Mesendoderm (in vitro differentiated cells): ENCODE measurements around the gene SNX1.

ENCODE experiments used
- DNase-seq: peaks from one replicate; pipeline ENCODE4 v3.0.0; 2013
- H2AK5ac ChIP-seq: 2 replicates; pipeline ENCODE4 v1.6.1; 2013; ENCODE audit warnings: low read length, inconsistent platforms
- H2BK120ac ChIP-seq: 2 replicates; pipeline ENCODE4 v1.6.1; 2013; ENCODE audit warnings: low read depth, mild to moderate bottlenecking, low read length, moderate library complexity, mixed read lengths
- H2BK15ac ChIP-seq: replicated peaks from 2 replicates; pipeline ENCODE4 v1.6.1; 2013; ENCODE audit warnings: low read depth, mild to moderate bottlenecking, moderate library complexity
- H2BK5ac ChIP-seq: 2 replicates; pipeline ENCODE4 v1.6.1; 2013; ENCODE audit warnings: low read length, inconsistent platforms
- H3K18ac ChIP-seq: 2 replicates; pipeline ENCODE4 v1.6.1; 2013; ENCODE audit warnings: mild to moderate bottlenecking, low read length, mixed read lengths
- H3K23ac ChIP-seq: one replicate; pipeline ENCODE4 v1.6.1; 2013; ENCODE audit warnings: low read length
- H3K27ac ChIP-seq: 2 replicates; pipeline ENCODE4 v1.5.1; 2013; ENCODE audit warnings: low read depth, mild to moderate bottlenecking, inconsistent platforms, low read length, moderate library complexity
- H3K27me3 ChIP-seq: 2 replicates; pipeline ENCODE4 v1.6.1; 2013; ENCODE audit warnings: low read length, control low read depth, mild to moderate bottlenecking, inconsistent platforms; ENCODE audit not compliant: insufficient read depth, poor library complexity
- H3K36me3 ChIP-seq: 2 replicates; pipeline ENCODE4 v1.6.1; 2013; ENCODE audit warnings: low read length, inconsistent platforms; ENCODE audit not compliant: control insufficient read depth, insufficient read depth
- H3K4ac ChIP-seq: one replicate; pipeline ENCODE4 v1.6.1; 2013; ENCODE audit warnings: low read depth, mild to moderate bottlenecking, low read length, moderate library complexity
- H3K4me1 ChIP-seq: 2 replicates; pipeline ENCODE4 v1.6.1; 2013; ENCODE audit warnings: low read depth, low read length, inconsistent platforms; ENCODE audit not compliant: control insufficient read depth
- H3K4me2 ChIP-seq: 2 replicates; pipeline ENCODE4 v1.6.1; 2013; ENCODE audit warnings: low read length
- H3K4me3 ChIP-seq: 2 replicates; pipeline ENCODE4 v1.5.1; 2013; ENCODE audit warnings: mild to moderate bottlenecking, low read length
- H3K56ac ChIP-seq: one replicate; pipeline ENCODE4 v1.6.1; 2013; ENCODE audit warnings: low read length
- H3K79me1 ChIP-seq: 2 replicates; pipeline ENCODE4 v1.6.1; 2013; ENCODE audit warnings: low read length, inconsistent platforms
- H3K79me2 ChIP-seq: 2 replicates; pipeline ENCODE4 v1.6.1; 2013; ENCODE audit warnings: mild to moderate bottlenecking, low read length; ENCODE audit not compliant: control insufficient read depth, insufficient read depth
- H3K9ac ChIP-seq: 2 replicates; pipeline ENCODE4 v1.6.1; 2013; ENCODE audit warnings: low read length, inconsistent platforms
- H4K5ac ChIP-seq: one replicate; pipeline ENCODE4 v1.6.1; 2013; ENCODE audit warnings: low read length
- H4K8ac ChIP-seq: one replicate; pipeline ENCODE4 v1.6.1; 2013; ENCODE audit warnings: low read depth, mild to moderate bottlenecking, control low read depth, low read length, moderate library complexity
- WGBS: extraction: QIAGEN DNeasy Blood & Tissue Kit; methylation state at CpG from one replicate; pipeline ENCODE4 v1.1.7; 2013; ENCODE audit warnings: low lambda C conversion rate, missing lambda C conversion rate; ENCODE audit not compliant: insufficient coverage; ENCODE audit errors: extremely low coverage; 5-methylcytosine and 5-hydroxymethylcytosine counted together

Gene SNX1

DNA sequence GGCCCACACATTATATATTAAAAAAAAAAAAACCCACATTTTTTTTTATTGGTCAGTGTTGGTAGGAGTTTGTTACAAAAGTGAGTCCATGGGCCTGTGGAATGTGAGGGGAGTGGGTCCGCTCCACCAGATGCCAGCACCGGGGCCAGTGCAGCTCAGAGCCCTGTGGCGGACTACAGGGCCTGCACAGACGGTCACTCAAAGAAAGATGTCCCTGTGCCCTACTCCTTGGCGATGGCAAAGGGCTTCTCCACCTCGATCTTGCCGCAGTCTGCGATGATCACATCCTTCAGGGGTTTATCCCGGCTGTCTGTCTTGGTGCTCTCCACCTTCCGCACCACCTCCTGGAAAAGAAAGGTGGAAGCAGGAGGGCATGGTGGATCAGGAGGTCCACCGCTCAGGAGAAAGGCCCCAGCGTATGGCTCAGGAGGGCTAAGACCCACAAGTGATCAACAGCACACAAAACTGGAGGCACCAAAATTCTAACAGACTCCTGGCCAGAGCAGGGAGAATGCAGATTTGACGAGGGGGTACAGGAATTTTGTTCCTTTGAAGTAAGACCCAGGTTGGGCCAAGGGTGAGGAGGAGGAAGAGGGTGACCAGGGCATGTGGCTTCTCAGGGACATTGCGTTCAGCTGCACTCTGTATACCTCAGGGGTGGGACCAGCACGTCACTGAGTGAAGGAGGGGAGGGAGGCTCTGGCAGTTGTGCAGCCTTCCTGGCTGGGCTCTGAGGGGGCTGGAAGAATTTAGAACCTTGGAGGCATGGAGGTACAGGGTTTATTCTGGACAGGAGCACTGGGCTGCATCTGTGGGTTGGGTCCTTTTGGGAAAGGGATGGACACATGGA, 60.2 kb downstream of the SNX1 start:
- peaks cover 6% of the 10 kb centered on the region for H3K79me2 ChIP-seq
- peaks cover 31% of the 10 kb centered on the region for H3K36me3 ChIP-seq
- peaks cover 15% of the 10 kb centered on the region for H3K79me1 ChIP-seq
- no peak overlapping the region for H3K18ac ChIP-seq
- H4K8ac ChIP-seq: no peak overlapping the region
- WGBS: no CpG with 5 or more reads among the region's 15 CpGs
- H2BK120ac ChIP-seq: no peak overlapping the region
- no peak overlapping the region for H2AK5ac ChIP-seq
- H3K4me1 ChIP-seq: no peaks in the 10 kb centered on the region
- no peak overlapping the region for H2BK5ac ChIP-seq
- no peak for DNase-seq
- H3K4me2 ChIP-seq: no peak overlapping the region
- peaks cover 8% of the 10 kb centered on the region for H3K27me3 ChIP-seq
- no peak overlapping the region for H3K4me3 ChIP-seq
- H3K56ac ChIP-seq: no peak overlapping the region
- H4K5ac ChIP-seq: no peak overlapping the region
- H3K4ac ChIP-seq: no peak overlapping the region
- H3K23ac ChIP-seq: no peak overlapping the region
- no peak overlapping the region for H3K27ac ChIP-seq
- H3K9ac ChIP-seq: no peak overlapping the region
- no peak overlapping the region for H2BK15ac ChIP-seq

DNA sequence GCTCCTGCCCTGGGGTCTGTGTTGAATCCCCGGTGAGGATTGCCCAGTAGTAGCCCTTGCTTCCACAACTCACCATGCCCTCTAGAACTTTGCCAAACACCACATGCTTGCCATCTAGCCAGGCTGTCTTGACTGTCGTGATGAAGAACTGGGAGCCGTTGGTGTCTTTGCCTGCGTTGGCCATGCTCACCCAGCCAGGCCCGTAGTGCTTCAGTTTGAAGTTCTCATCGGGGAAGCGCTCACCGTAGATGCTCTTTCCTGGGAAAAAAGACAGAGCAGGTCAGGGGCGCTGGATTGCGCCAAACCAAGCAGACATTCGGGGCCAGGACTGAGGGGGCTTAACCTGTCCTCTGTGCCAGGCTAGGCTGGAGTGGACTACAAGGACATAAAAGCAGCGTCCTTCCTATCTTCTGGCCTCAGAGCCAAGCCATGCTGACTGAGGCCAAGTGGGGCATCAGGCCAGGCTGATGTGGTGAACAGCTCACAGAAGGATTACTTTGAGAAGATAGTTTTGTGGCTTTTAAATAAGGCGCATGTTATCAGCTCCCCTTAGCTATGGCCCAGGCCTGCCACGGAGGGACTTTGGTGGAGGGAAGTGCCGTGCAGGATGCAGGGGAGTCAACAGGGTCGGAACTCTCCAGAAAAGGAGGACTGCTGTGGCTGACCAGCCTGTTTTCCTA, 61.0 kb downstream of the SNX1 start:
- Histone ChIP-seq H3K4me3 (no peak overlapping the region), H3K36me3 (peaks cover 31% of the 10 kb centered on the region), H3K23ac (no peak overlapping the region), H3K4me1 (peaks cover under 1% of the 10 kb centered on the region), H2AK5ac (no peak overlapping the region), H3K18ac (no peak overlapping the region), H3K4me2 (no peak overlapping the region), H2BK5ac (no peak overlapping the region), H4K5ac (no peak overlapping the region), H3K79me2 (peaks cover 9% of the 10 kb centered on the region), H3K56ac (no peak overlapping the region), H3K27me3 (peaks cover 8% of the 10 kb centered on the region), H2BK15ac (no peak overlapping the region), H4K8ac (no peak overlapping the region), H3K27ac (no peak overlapping the region), H3K4ac (no peak overlapping the region), H2BK120ac (no peak overlapping the region), H3K79me1 (peaks cover 16% of the 10 kb centered on the region), H3K9ac (no peak overlapping the region)
- WGBS: no CpG with 5 or more reads among the region's 16 CpGs
- DNase-seq: no peak

GRCh38 chr15:64157599-64158125, 61.9 kb downstream of the SNX1 start:
- Histone ChIP-seq H2BK15ac (no peak overlapping the region), H3K36me3 (peaks cover 31% of the 10 kb centered on the region)
- WGBS: no CpG with 5 or more reads among the region's 1 CpG

DNA sequence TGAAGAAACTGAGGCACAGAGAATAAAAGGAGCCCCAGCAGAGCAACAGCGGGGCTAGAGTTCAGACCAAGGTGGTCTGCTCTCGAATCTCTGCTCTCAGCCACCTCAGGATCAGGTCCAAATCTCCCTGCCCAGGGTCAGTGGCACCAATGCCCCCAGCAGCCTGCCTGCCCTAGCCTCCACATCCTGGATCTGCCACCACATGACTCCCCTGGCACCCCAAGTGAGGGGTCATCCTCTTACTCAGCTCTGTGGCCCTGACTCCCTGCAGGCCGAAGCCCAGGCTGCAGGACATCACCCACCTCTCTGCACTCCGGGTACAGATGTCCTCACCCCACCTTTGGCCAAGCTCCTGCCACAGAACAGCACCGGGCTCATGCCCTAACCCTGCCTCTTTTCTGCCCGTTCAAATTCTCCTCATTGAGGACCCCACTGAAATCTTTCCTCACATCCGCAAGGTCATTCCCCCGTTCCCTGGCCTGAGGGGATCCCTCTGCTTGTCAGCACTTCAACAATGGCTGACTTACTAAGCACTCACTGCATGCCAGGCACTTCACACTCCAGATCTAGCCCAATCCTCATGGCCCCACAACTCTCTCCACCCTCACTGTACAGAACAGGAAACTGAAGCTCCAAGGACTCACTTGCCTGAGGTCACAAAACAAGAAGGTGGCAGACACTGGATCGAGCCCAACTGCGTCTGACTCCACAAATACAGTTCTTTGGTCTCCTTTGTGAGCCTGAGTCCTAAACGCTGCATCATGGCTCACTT, 62.8 kb downstream of the SNX1 start:
- Histone ChIP-seq H4K5ac (no peak overlapping the region), H3K79me2 (peaks cover 15% of the 10 kb centered on the region), H3K36me3 (peaks cover 31% of the 10 kb centered on the region), H2BK5ac (no peak overlapping the region), H3K23ac (no peak overlapping the region), H3K4me2 (no peak overlapping the region), H2AK5ac (no peak overlapping the region), H2BK15ac (no peak overlapping the region), H3K4me1 (peaks cover 1% of the 10 kb centered on the region), H3K4me3 (no peak overlapping the region), H3K18ac (no peak overlapping the region), H3K27me3 (no peaks in the 10 kb centered on the region), H3K4ac (no peak overlapping the region), H3K27ac (no peak overlapping the region), H3K79me1 (peaks cover 19% of the 10 kb centered on the region), H2BK120ac (no peak overlapping the region), H3K9ac (no peak overlapping the region), H4K8ac (no peak overlapping the region), H3K56ac (peak overlapping the region; percentile 52)
- no CpG with 5 or more reads among the region's 11 CpGs for WGBS
- peak; percentile 35 for DNase-seq

More at GRCh38 chr15:64157599-64158125, 61.9 kb downstream of the SNX1 start:
- Histone ChIP-seq H2BK120ac (no peak overlapping the region), H3K4me1 (peaks cover 1% of the 10 kb centered on the region), H3K56ac (no peak overlapping the region), H3K4me2 (no peak overlapping the region), H3K27ac (no peak overlapping the region), H4K5ac (no peak overlapping the region), H3K79me2 (peaks cover 15% of the 10 kb centered on the region), H3K23ac (no peak overlapping the region), H4K8ac (no peak overlapping the region), H3K4ac (no peak overlapping the region), H3K9ac (no peak overlapping the region), H3K27me3 (peaks cover 4% of the 10 kb centered on the region), H3K79me1 (peaks cover 19% of the 10 kb centered on the region), H2BK5ac (no peak overlapping the region), H3K4me3 (no peak overlapping the region), H3K18ac (no peak overlapping the region), H2AK5ac (no peak overlapping the region)
- DNase-seq: no peak

DNA sequence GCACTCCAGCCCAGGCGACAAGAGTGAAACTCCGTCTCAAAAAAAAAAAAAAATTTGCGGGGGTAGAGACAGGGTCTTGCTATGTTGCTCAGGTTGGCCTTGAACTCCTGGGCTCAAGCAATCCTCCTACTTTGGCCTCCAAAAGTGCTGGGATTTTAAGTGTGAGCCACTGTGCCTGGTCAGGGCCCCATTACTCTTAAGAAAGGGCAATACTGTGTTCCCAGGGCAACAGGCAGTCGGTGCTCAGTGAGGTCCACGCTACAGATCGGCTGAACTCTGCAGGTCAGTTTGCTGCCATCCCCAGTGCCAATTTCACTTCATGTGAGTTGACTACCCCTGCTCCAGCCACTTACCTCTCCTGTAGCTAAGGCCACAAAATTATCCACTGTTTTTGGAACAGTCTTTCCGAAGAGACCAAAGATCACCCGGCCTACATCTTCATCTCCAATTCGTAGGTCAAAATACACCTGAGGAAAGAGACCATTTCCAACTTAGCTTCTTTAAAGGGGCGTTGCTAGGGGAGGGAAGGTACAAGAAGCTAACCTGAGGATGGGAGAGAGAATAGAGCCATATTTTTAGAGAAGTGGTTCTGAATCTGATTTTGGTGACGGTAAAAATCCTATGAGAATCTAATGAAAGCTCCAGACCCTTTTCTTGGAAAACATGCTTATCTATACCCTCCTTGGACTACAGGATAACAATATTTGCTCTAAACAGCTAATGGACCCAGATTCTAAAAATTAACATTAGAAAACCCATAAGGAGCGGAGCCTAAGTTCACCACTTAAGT, 66.1 kb downstream of the SNX1 start:
- no peaks in the 10 kb centered on the region for H3K27me3 ChIP-seq
- no CpG with 5 or more reads among the region's 12 CpGs for WGBS

More for the DNA sequence above, 66.1 kb downstream of the SNX1 start:
- Histone ChIP-seq H3K23ac (no peak overlapping the region), H4K5ac (no peak overlapping the region), H2AK5ac (no peak overlapping the region), H2BK15ac (no peak overlapping the region), H3K4me2 (peak overlapping the region; percentile 50), H3K79me1 (peaks cover 19% of the 10 kb centered on the region), H3K36me3 (peaks cover 22% of the 10 kb centered on the region), H3K27ac (no peak overlapping the region), H2BK5ac (no peak overlapping the region), H3K79me2 (peaks cover 15% of the 10 kb centered on the region), H3K18ac (peak overlapping the region; percentile 94), H3K4me1 (peaks cover 3% of the 10 kb centered on the region), H4K8ac (no peak overlapping the region), H2BK120ac (no peak overlapping the region), H3K56ac (peak overlapping the region; percentile 97), H3K4ac (peak overlapping the region; percentile 62), H3K9ac (peak overlapping the region; percentile 97), H3K4me3 (peak overlapping the region; percentile 98)
- DNase-seq: no peak
